H4 (cell line): Measurements from ENCODE around the gene MEPCE. TPM values are rescaled to one million over a fixed set of nuclear protein-coding genes. Genes with fewer than 3 reads are reported as not detected.
"Not testable (repeated sequence)": the region's sequence is repeated elsewhere in the genome, so short reads cannot be mapped to it uniquely, and the experiment has no call there.

ENCODE experiments used
- DNase-seq: peaks from one replicate; pipeline ENCODE4 v3.0.0-alpha.2; 2015; ENCODE audit warnings: low spot score
- total RNA-seq: library from RNA; depleted of rRNA; stranded (reverse); fragments of >200 nt; shearing (Covaris generic); gene quantifications from 2 replicates; pipeline ENCODE4 v1.2.3, GENCODE V29; 2014; rRNA removed

MEPCE gene
- total RNA-seq: 25.8 and 28.5 TPM in 2 replicates

GRCh38 chr7:100429637-100430492 is at the start of gene MEPCE:
Gene MEPCE (plus strand): TSS chr7:100429831. CDS start chr7:100430019, 188 bp downstream.
- peak; percentile 97 for DNase-seq

- DNase-seq: no peak
These were observed 49.4 kb upstream of the MEPCE start for GRCh38 chr7:100380196-100380595.

- DNase-seq: not testable (repeated sequence)
These were observed 47.9 kb upstream of the MEPCE start for GRCh38 chr7:100381531-100382233.

- DNase-seq: not testable (repeated sequence)
These were observed 47.3 kb upstream of the MEPCE start for GRCh38 chr7:100382234-100382853.

GRCh38 chr7:100384628-100385294 is 44.9 kb upstream of the MEPCE start:
- no peak for DNase-seq

GRCh38 chr7:100386940-100387339 is 42.7 kb upstream of the MEPCE start:
- no peak for DNase-seq

- no peak for DNase-seq
These were observed 41.9 kb upstream of the MEPCE start for GRCh38 chr7:100387695-100388094.

GRCh38 chr7:100389437-100390088 is 40.1 kb upstream of the MEPCE start:
- no peak for DNase-seq

- no peak for DNase-seq
These were observed 39.2 kb upstream of the MEPCE start for GRCh38 chr7:100390286-100391009.

- DNase-seq: no peak
These were observed 36.3 kb upstream of the MEPCE start for GRCh38 chr7:100393233-100393905.

GRCh38 chr7:100394077-100394476 is 35.6 kb upstream of the MEPCE start:
- no peak for DNase-seq

- DNase-seq: no peak
These were observed 33.1 kb upstream of the MEPCE start for GRCh38 chr7:100396421-100396982.

GRCh38 chr7:100397315-100398081 is 32.1 kb upstream of the MEPCE start:
- no peak for DNase-seq

GRCh38 chr7:100398239-100398638 is 31.4 kb upstream of the MEPCE start:
- no peak for DNase-seq

- DNase-seq: no peak
These were observed 29.6 kb upstream of the MEPCE start for GRCh38 chr7:100400041-100400440.

- no peak for DNase-seq
These were observed 29.0 kb upstream of the MEPCE start for GRCh38 chr7:100400656-100401055.

GRCh38 chr7:100401811-100402210 is 27.8 kb upstream of the MEPCE start:
- DNase-seq: no peak

GRCh38 chr7:100402241-100402640 is 27.4 kb upstream of the MEPCE start:
- DNase-seq: no peak

- peak; percentile 52 for DNase-seq
These were observed 22.9 kb upstream of the MEPCE start for GRCh38 chr7:100406767-100407166.
